KOPT-K1 (cell line): Measurements from ENCODE around the gene JAGN1.

Experiments
- H3K27ac ChIP-seq: fragments of 200-600 bp; sonication (generic); 2 replicates; pipeline ENCODE4 v1.5.1; 2016; ENCODE audit warnings: antibody characterized with exemption, mild to moderate bottlenecking, low read depth, low read length; ENCODE audit not compliant: poor library complexity, severe bottlenecking
- H3K36me3 ChIP-seq: fragments of 200-600 bp; sonication (generic); 2 replicates; pipeline ENCODE4 v1.5.1; 2017; ENCODE audit warnings: antibody characterized with exemption, mild to moderate bottlenecking, low read length, moderate library complexity; ENCODE audit not compliant: insufficient read depth
- H3K9me3 ChIP-seq: fragments of 200-600 bp; sonication (generic); 2 replicates; pipeline ENCODE4 v1.5.1; 2017; ENCODE audit warnings: antibody characterized with exemption, low read length, mild to moderate bottlenecking; ENCODE audit not compliant: insufficient read depth, poor library complexity, severe bottlenecking

JAGN1 gene

DNA sequence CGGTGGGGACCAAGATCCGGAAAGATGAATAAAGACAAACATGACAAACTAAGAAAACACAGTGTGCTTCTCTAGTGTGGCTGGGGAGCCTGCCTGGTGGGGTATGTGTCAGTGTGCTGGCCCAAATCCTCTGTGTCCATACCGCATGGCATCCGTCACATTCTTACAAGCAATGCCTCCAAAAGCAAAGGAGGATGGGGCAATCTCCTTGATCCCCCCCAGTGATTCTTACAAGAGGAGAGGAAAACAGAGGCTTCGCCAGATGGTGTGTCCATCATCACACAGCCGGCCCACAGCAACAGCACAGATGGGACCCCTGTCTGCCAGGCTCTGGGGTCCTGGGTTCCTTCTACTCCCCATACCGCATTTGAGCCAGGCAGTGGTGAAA lies 25.9 kb downstream of the JAGN1 start:
- Histone ChIP-seq H3K27ac (no peak overlapping the region), H3K36me3 (no peaks in the 10 kb centered on the region)

GRCh38 chr3:9916734-9917680 lies 26.6 kb downstream of the JAGN1 start, which contains the start of gene IL17RC:
Gene IL17RC, plus strand, starts transcription at chr3:9917098. Its CDS starts 218 bp downstream, at chr3:9917316.
- Histone ChIP-seq H3K36me3 (no peaks in the 10 kb centered on the region), H3K27ac (no peak within 1 kb of the TSS), H3K9me3 (no peaks in the 10 kb centered on the region)

More for the DNA sequence above, 25.9 kb downstream of the JAGN1 start:
- H3K9me3 ChIP-seq: no peaks in the 10 kb centered on the region

DNA sequence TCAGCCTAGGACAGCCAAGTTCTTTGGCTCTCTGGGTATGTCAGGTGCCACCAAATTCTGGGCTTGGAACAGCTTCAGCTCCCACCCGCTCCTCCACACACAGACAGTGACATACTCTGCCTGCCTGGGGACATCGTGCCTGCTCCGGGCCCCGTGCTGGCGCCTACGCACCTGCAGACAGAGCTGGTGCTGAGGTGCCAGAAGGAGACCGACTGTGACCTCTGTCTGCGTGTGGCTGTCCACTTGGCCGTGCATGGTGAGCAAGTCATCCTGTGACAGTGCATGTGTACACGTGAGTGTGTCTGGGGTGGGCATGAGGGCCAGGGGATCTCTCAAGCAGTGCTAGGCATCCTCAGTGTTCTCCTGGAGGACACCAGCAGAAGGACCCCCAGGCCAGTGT lies 27.4 kb downstream of the JAGN1 start:
- H3K27ac ChIP-seq: no peak overlapping the region
- no peaks in the 10 kb centered on the region for H3K36me3 ChIP-seq
- H3K9me3 ChIP-seq: no peaks in the 10 kb centered on the region

DNA sequence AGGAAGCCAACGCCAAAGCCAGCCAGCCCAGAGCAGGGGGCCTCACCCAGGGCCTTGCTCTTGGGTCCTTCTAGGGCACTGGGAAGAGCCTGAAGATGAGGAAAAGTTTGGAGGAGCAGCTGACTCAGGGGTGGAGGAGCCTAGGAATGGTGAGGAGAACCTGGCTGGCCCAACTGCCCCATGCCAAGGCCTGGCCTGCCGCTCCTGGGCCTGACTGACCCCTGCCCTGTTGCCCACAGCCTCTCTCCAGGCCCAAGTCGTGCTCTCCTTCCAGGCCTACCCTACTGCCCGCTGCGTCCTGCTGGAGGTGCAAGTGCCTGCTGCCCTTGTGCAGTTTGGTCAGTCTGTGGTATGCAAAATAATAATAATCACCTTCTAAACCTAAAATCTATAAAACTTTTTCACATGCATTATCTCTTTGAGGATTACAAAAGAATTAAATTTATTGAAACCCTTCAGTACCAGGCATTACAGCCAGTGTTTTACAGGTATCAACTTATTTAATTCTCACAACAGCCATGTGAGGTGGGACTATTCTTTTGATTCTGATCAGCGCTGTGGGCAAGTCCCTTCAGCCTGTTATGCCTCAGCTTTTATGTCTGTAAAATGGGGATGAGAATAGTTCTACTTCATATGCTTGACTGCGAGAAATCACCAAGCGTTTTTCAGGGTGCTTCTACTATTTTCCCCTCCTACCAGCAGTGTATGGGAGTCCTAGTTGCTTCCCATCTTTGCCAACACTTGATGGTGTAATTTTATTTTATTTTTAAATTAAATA lies 28.0 kb downstream of the JAGN1 start:
- Histone ChIP-seq H3K36me3 (no peaks in the 10 kb centered on the region), H3K27ac (no peak overlapping the region), H3K9me3 (no peaks in the 10 kb centered on the region)

DNA sequence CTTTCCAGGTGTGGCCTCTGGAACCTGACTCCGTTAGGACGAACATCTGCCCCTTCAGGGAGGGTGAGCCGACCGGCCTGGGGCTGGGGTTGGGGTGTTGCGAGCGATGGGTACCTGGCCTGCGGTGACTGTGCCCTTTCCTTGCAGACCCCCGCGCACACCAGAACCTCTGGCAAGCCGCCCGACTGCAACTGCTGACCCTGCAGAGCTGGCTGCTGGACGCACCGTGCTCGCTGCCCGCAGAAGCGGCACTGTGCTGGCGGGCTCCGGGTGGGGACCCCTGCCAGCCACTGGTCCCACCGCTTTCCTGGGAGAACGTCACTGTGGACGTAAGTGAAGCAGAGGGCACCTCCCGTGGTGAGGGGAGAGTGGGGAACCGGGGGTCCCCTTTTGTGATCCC lies 37.7 kb downstream of the JAGN1 start:
- no peak overlapping the region for H3K27ac ChIP-seq
- no peaks in the 10 kb centered on the region for H3K36me3 ChIP-seq
- no peaks in the 10 kb centered on the region for H3K9me3 ChIP-seq

- no peak overlapping the region for H3K27ac ChIP-seq
- H3K36me3 ChIP-seq: no peaks in the 10 kb centered on the region
- no peaks in the 10 kb centered on the region for H3K9me3 ChIP-seq
These were observed 40.5 kb downstream of the JAGN1 start for GRCh38 chr3:9930804-9931418.

DNA sequence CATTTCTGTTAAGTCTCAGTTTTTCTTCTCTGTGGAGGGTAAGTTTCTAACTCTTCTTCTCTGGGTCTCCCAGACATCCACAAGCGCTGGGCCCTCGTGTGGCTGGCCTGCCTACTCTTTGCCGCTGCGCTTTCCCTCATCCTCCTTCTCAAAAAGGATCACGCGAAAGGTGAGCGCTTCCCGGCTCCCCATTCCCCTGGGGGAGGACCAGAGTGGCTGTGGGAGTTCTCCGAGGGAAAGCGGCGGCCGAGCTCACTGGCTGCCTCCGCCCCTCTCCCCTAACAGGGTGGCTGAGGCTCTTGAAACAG lies 42.1 kb downstream of the JAGN1 start:
- H3K36me3 ChIP-seq: peaks cover 10% of the 10 kb centered on the region; the same call in 1 of the 2 replicates
- peak overlapping the region; percentile 66 for H3K27ac ChIP-seq

DNA sequence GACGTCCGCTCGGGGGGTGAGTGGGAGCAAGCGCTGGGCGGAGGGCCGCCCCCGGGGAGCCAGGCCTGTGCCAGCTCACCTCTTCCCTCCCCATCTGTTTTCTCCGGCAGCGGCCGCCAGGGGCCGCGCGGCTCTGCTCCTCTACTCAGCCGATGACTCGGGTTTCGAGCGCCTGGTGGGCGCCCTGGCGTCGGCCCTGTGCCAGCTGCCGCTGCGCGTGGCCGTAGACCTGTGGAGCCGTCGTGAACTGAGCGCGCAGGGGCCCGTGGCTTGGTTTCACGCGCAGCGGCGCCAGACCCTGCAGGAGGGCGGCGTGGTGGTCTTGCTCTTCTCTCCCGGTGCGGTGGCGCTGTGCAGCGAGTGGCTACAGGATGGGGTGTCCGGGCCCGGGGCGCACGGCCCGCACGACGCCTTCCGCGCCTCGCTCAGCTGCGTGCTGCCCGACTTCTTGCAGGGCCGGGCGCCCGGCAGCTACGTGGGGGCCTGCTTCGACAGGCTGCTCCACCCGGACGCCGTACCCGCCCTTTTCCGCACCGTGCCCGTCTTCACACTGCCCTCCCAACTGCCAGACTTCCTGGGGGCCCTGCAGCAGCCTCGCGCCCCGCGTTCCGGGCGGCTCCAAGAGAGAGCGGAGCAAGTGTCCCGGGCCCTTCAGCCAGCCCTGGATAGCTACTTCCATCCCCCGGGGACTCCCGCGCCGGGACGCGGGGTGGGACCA lies 42.6 kb downstream of the JAGN1 start:
- Histone ChIP-seq H3K36me3 (peaks cover 15% of the 10 kb centered on the region; the same call in 1 of the 2 replicates), H3K27ac (peak overlapping the region; percentile 66), H3K9me3 (no peaks in the 10 kb centered on the region)

More for the DNA sequence above, 42.1 kb downstream of the JAGN1 start:
- no peaks in the 10 kb centered on the region for H3K9me3 ChIP-seq

GRCh38 chr3:9933561-9934234 lies 43.3 kb downstream of the JAGN1 start, which contains the start of gene CRELD1:
Gene CRELD1, plus strand, starts transcription at chr3:9933834. Its CDS starts 605 bp downstream, at chr3:9934439.
- H3K27ac ChIP-seq: peak within 1 kb of the TSS; percentile 66
- no peaks in the 10 kb centered on the region for H3K9me3 ChIP-seq
- peaks cover 17% of the 10 kb centered on the region; the same call in 1 of the 2 replicates for H3K36me3 ChIP-seq

DNA sequence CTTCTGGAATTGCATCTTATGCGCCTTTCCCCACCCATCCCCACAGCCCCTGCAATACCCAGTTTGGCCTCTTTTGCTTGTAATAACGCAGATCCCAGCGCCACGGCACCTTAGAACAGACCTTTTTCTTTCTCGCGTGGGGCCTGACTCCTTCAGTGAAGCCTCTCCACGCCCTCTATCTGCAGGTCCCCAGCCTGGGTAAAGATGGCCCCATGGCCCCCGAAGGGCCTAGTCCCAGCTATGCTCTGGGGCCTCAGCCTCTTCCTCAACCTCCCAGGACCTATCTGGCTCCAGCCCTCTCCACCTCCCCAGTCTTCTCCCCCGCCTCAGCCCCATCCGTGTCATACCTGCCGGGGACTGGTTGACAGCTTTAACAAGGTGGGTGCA lies 43.8 kb downstream of the JAGN1 start:
- peaks cover 17% of the 10 kb centered on the region; the same call in 1 of the 2 replicates for H3K36me3 ChIP-seq
- H3K27ac ChIP-seq: peak overlapping the region; percentile 66
- H3K9me3 ChIP-seq: no peaks in the 10 kb centered on the region

DNA sequence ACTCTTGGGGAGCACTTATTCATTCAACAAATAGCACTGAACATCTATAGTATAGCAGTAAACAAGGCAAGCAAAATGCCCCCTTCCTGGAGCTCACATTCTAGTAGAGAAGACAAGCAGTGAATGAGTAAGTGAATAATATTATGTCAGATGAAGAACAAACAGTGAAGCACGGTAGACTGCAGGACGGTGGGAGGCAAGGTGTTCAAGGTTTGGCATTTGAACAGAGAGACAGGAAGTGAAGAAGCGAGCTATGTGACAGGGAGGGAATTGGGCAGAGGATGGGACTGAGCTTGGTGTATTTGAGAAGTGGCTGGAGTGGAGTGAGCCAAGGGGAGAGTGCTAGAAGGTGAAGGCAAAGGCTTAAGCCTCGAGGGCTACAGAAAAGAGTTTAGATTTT lies 44.6 kb downstream of the JAGN1 start:
- H3K36me3 ChIP-seq: peaks cover 17% of the 10 kb centered on the region; the same call in 1 of the 2 replicates
- H3K9me3 ChIP-seq: no peaks in the 10 kb centered on the region
- H3K27ac ChIP-seq: no peak overlapping the region

GRCh38 chr3:9935966-9936510 lies 45.6 kb downstream of the JAGN1 start:
- no peak overlapping the region for H3K27ac ChIP-seq
- no peaks in the 10 kb centered on the region for H3K9me3 ChIP-seq

DNA sequence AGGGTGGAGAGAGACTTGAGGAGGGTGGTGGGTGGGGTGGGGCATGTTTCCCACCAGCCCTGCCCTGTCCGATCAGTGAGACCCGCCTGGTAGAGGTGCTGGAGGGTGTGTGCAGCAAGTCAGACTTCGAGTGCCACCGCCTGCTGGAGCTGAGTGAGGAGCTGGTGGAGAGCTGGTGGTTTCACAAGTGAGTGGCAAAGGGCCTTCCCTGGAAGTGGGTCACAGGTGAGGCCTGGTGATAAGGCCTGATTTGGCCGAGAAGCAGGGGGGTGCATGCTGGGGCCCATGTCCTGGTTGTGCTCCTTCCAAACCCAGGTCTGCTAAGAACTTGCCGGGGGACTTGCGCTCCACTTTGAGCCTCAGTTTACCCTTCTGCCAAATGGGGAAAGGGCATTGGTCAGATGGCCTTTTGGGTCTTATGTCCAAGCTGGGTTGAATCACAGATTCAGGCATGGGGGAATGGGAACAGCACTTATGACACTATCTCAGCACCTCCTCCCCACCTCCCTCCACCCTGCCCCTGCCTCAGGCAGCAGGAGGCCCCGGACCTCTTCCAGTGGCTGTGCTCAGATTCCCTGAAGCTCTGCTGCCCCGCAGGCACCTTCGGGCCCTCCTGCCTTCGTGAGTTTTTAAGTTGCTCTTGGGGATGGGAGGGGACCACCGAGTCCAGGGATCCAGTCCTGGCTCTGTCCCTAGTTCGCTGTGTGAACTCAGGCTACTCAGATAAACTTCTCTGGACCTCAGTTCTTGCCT lies 47.3 kb downstream of the JAGN1 start:
- no peaks in the 10 kb centered on the region for H3K9me3 ChIP-seq
- no peak overlapping the region for H3K27ac ChIP-seq
- H3K36me3 ChIP-seq: peaks cover 23% of the 10 kb centered on the region; the same call in 1 of the 2 replicates

More at GRCh38 chr3:9935966-9936510, 45.6 kb downstream of the JAGN1 start:
- peaks cover 21% of the 10 kb centered on the region; the same call in 1 of the 2 replicates for H3K36me3 ChIP-seq
